ENCODE results near the gene MLLT1.

MLLT1 gene

GRCh38 chr19:6235031-6235951 is 44.5 kb downstream of the MLLT1 start:
- TF ChIP-seq CTCF (IDR thresholded peaks at IDR 0.05), result no peak
- Histone ChIP-seq H3K4me3 (no peak overlapping the region), H3K27ac (no peak overlapping the region)
- DNase-seq (ENCODE audit: low spot score), result no peak

- no peak overlapping the region for H3K27ac ChIP-seq
- no peak overlapping the region for H3K4me3 ChIP-seq
- DNase-seq (ENCODE audit: low spot score), result no peak
- no peak for TF ChIP-seq CTCF (IDR thresholded peaks at IDR 0.05)
These were observed 45.2 kb downstream of the MLLT1 start for GRCh38 chr19:6234527-6234926.

GRCh38 chr19:6233827-6234511 is 45.8 kb downstream of the MLLT1 start:
- peak overlapping the region in 1 of 2 donors; percentile 69 for H3K27ac ChIP-seq
- no peak for DNase-seq (ENCODE audit: low spot score)
- peak overlapping the region; percentile 34 for H3K4me3 ChIP-seq
- no peak for TF ChIP-seq CTCF (IDR thresholded peaks at IDR 0.05)

GRCh38 chr19:6233056-6233826 is 46.5 kb downstream of the MLLT1 start:
- Histone ChIP-seq H3K27ac (peak overlapping the region in 1 of 2 donors; percentile 69), H3K4me3 (peak overlapping the region; percentile 34)
- no peak for DNase-seq (ENCODE audit: low spot score)
- TF ChIP-seq CTCF (IDR thresholded peaks at IDR 0.05), result no peak

GRCh38 chr19:6232601-6233055 is 47.1 kb downstream of the MLLT1 start:
- TF ChIP-seq CTCF (IDR thresholded peaks at IDR 0.05), result no peak
- Histone ChIP-seq H3K4me3 (peak overlapping the region; percentile 34), H3K27ac (peak overlapping the region in 1 of 2 donors; percentile 69)
- no peak for DNase-seq (ENCODE audit: low spot score)

GRCh38 chr19:6230991-6231448 is 48.8 kb downstream of the MLLT1 start:
- no peak overlapping the region for H3K4me3 ChIP-seq
- no peak for TF ChIP-seq CTCF (IDR thresholded peaks at IDR 0.05)
- no peak overlapping the region for H3K27ac ChIP-seq
- no peak for DNase-seq (ENCODE audit: low spot score)

All from coronary artery (tissue), 2 donors.